ENCODE data around the gene TRIM52. TPM values are rescaled to one million over a fixed set of nuclear protein-coding genes. Genes with fewer than 3 reads are reported as not detected.
"Not testable (repeated sequence)": the region's sequence is repeated elsewhere in the genome, so short reads cannot be mapped to it uniquely, and the experiment has no call there.

Gene TRIM52
- polyA plus RNA-seq, 1 of the 3 experiments (the other 2 are of a cell fraction), result 6.4 TPM

DNA sequence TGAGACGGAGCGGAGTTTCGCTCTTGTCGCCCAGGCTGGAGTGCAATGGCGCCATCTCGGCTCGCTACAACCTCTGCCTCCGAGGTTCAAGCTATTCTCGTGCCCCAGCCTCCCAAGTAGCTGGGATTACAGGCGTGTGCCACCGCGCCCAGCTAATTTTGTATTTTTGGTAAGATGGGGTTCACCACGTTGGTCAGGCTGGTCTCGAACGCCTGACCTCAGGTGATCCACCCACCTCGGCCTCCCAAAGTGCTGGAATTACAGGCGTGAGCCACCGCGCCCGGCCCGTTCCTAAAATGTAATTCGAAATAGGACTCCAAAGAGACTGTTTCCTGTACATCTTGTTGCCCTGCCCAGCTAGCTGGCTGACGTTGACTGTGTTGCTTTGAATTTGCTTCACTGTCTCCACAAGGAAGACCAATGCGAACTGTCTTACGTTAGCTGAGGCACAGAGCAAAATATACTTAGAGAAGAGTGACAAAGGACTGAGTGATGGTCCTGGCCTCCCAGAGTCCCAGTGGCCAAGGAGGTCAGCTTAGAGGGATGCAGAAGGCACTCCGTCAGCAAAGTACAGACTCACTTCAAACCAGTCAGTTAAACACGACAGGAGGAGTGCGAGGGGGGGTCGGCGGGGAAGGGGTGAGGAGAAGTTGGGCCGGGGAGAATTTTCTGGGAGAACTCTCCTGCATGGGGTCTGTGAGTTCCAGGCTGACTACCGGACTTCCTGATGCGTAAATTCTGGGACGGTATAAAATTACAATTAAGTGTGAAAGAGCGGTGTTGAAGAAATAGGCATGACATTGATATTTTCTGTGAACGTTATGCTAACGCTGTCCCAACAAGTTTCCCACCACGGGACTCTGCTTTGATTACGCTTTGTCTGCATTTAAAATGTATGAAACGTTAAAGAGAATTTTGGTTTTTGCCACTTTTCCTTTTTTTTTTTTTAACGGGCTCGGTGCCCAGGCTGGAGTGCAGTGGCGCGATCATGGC lies 44.6 kb downstream of the TRIM52 start:
- 7% methylated on average over 33 of the region's 44 CpGs for WGBS (ENCODE audit: low lambda C conversion rate)

DNA sequence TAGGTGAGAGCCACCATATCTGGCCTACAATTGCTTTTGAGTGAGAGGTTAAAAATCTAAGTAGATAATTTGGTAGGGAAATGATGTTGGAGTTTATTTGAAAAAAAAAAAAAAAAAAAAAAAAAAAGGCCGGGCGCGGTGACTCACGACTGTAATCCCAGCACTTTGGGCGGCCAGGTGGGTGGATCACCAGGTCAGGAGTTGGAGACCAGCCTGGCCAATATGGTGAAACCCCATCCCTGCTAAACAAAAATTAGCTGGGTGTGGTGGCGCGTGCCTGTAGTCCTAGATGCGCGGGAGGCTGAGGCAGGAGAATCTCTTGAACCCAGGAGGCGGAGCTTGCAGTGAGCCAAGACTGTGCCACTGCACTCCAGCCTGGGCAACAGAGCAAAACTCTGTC lies 46.7 kb downstream of the TRIM52 start:
- H3K79me2 ChIP-seq (ENCODE audit: insufficient read depth); DNase-seq; POLR2A ChIA-PET; H3K9me3 ChIP-seq; H3K27me3 ChIP-seq (ENCODE audit: insufficient read depth); H3K9me2 ChIP-seq; H3K36me3 ChIP-seq (replicated peaks in 1 of 2; ENCODE audit: control insufficient read depth in 1 of 2, insufficient read depth in 2 of 2, low read length in 1 of 2); H3K4me3 ChIP-seq (ENCODE audit: low read depth in 2 of 2, low read length in 1 of 2); H2AFZ ChIP-seq (ENCODE audit: low read depth); H3K9ac ChIP-seq; H3K27ac ChIP-seq (ENCODE audit: low read depth in 2 of 2, low read length in 1 of 2); H3K4me2 ChIP-seq; H4K20me1 ChIP-seq (ENCODE audit: insufficient read depth): not testable (repeated sequence)
- Histone ChIP-seq H3K4me1 (ENCODE audit: control insufficient read depth in 1 of 2, insufficient read depth in 2 of 2, low read depth in 1 of 2, low read length in 1 of 2) (peaks cover 0 to 12% of the 10 kb centered on the region in 2 experiments; a peak in 1 of 4 replicates), H3F3A (replicated peaks; ENCODE audit: insufficient read depth) (peaks cover 33% of the 10 kb centered on the region)
- WGBS (ENCODE audit: low lambda C conversion rate), result 91% methylated on average over 10 of the region's 10 CpGs
- CTCF ChIA-PET, result interaction anchor here (1.3 kb wide), 1 partner anchor 10 kb away, joined by 4 read pairs; the partner anchor contains the start of gene TRIM7

More for the DNA sequence above, 44.6 kb downstream of the TRIM52 start:
- Histone ChIP-seq H3K9me2 (no peaks in the 10 kb centered on the region), H3K4me2 (peak overlapping the region; percentile 90), H3K36me3 (replicated peaks in 1 of 2; ENCODE audit: control insufficient read depth in 1 of 2, insufficient read depth in 2 of 2, low read length in 1 of 2) (no peaks in the 10 kb centered on the region), H3K27ac (ENCODE audit: low read depth in 2 of 2, low read length in 1 of 2) (peak overlapping the region; percentile 8 to 30; a peak in 2 of 4 replicates), H3K9ac (peak overlapping the region; percentile 50; the same call in 1 of the 2 replicates), H3K79me2 (ENCODE audit: insufficient read depth) (no peaks in the 10 kb centered on the region), H4K20me1 (ENCODE audit: insufficient read depth) (peaks cover 5% of the 10 kb centered on the region), H2AFZ (ENCODE audit: low read depth) (peak overlapping the region; percentile 75), H3K4me1 (ENCODE audit: control insufficient read depth in 1 of 2, insufficient read depth in 2 of 2, low read depth in 1 of 2, low read length in 1 of 2) (peaks cover 0 to 12% of the 10 kb centered on the region in 2 experiments; a peak in 1 of 4 replicates), H3K27me3 (ENCODE audit: insufficient read depth) (no peaks in the 10 kb centered on the region), H3F3A (replicated peaks; ENCODE audit: insufficient read depth) (peaks cover 37% of the 10 kb centered on the region), H3K4me3 (ENCODE audit: low read depth in 2 of 2, low read length in 1 of 2) (peak overlapping the region; percentile 52 to 58), H3K9me3 (no peaks in the 10 kb centered on the region)
- TF ChIP-seq MXI1 (IDR thresholded peaks at IDR 0.05; ENCODE audit: low read depth, low read length), result no peak
- TF ChIP-seq NRF1 (IDR thresholded peaks at IDR 0.05; ENCODE audit: low read depth, low read length), result no peak
- TF ChIP-seq POLR2AphosphoS5 (IDR thresholded peaks at IDR 0.05; ENCODE audit: low read depth, low read length), result no peak
- TF ChIP-seq NFIC (IDR thresholded peaks at IDR 0.05; ENCODE audit: borderline replicate concordance), result no peak
- TF ChIP-seq, protein P1, sequence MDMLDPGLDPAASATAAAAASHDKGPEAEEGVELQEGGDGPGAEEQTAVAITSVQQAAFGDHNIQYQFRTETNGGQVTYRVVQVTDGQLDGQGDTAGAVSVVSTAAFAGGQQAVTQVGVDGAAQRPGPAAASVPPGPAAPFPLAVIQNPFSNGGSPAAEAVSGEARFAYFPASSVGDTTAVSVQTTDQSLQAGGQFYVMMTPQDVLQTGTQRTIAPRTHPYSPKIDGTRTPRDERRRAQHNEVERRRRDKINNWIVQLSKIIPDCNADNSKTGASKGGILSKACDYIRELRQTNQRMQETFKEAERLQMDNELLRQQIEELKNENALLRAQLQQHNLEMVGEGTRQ (IDR thresholded peaks at IDR 0.05; ENCODE audit: borderline replicate concordance, low read depth, low read length), result no peak
- no peak for TF ChIP-seq CHD2 (IDR thresholded peaks at IDR 0.05; ENCODE audit: low read length, partially characterized antibody)
- no peak for TF ChIP-seq RCOR1 (IDR thresholded peaks at IDR 0.05; ENCODE audit: low read length)
- no peak for TF ChIP-seq RAD21 (IDR thresholded peaks at IDR 0.05; ENCODE audit: low read length)
- ChIA-PET CTCF (interaction anchor here (0.9 to 2.2 kb wide), 4 partner anchors 9 to 31 kb away, joined by 3 to 6 read pairs (median 4); partner anchors contain the start of gene TRIM7), POLR2A (interaction anchor here (1.0 kb wide), 1 partner anchor 25 kb away, joined by 5 read pairs; no protein-coding TSS in a partner anchor)
- DNase-seq, result no peak

DNA sequence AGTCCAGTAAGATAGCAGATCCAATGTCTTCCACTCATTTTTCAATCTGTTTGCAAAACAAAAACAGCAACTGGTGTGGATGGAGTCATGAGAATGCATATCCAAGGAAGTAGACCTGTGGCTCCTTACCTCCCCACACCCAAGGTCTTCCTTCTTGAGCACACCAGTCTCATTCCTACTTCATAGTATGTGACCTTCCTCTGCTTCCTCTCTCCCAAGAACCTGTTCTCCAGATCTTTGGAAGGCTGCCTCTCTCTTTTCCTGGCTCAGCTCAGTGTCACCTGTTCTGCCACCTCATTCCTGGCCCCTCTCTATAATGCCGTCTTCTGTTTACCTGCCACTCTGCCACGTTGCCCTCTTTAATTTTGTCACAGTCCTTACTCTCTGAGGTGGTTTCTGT lies 48.0 kb downstream of the TRIM52 start:
- POLR2A ChIA-PET, result no interaction called here
- no peaks in the 10 kb centered on the region for H3K9me2 ChIP-seq
- 77% methylated on average over 2 of the region's 2 CpGs for WGBS (ENCODE audit: low lambda C conversion rate)
- H3F3A ChIP-seq (replicated peaks; ENCODE audit: insufficient read depth), result peaks cover 24% of the 10 kb centered on the region
- H4K20me1 ChIP-seq (ENCODE audit: insufficient read depth), result peaks cover 4% of the 10 kb centered on the region
- no peak overlapping the region for H3K4me3 ChIP-seq (ENCODE audit: low read depth in 2 of 2, low read length in 1 of 2)
- H3K36me3 ChIP-seq (replicated peaks in 1 of 2; ENCODE audit: control insufficient read depth in 1 of 2, insufficient read depth in 2 of 2, low read length in 1 of 2), result no peaks in the 10 kb centered on the region
- no peaks in the 10 kb centered on the region for H3K79me2 ChIP-seq (ENCODE audit: insufficient read depth)
- H2AFZ ChIP-seq (ENCODE audit: low read depth), result no peak overlapping the region
- peaks cover 0 to 12% of the 10 kb centered on the region in 2 experiments; a peak in 1 of 4 replicates for H3K4me1 ChIP-seq (ENCODE audit: control insufficient read depth in 1 of 2, insufficient read depth in 2 of 2, low read depth in 1 of 2, low read length in 1 of 2)
- H3K27ac ChIP-seq (ENCODE audit: low read depth in 2 of 2, low read length in 1 of 2), result no peak overlapping the region
- no peaks in the 10 kb centered on the region for H3K27me3 ChIP-seq (ENCODE audit: insufficient read depth)
- CTCF ChIA-PET, result interaction anchor here (1.2 to 1.9 kb wide), 2 partner anchors 24 to 29 kb away, joined by 4 read pairs; no protein-coding TSS in a partner anchor
- no peak overlapping the region for H3K4me2 ChIP-seq
- DNase-seq, result no peak
- H3K9me3 ChIP-seq, result no peaks in the 10 kb centered on the region
- H3K9ac ChIP-seq, result no peak overlapping the region
- no peak for TF ChIP-seq RXRA (IDR thresholded peaks at IDR 0.05; ENCODE audit: borderline replicate concordance, low read depth)
- TF ChIP-seq MEF2A (IDR thresholded peaks at IDR 0.05; ENCODE audit: borderline replicate concordance, low read depth), result no peak
- TF ChIP-seq CHD2 (IDR thresholded peaks at IDR 0.05; ENCODE audit: low read length, partially characterized antibody), result no peak
- no peak for TF ChIP-seq FOSL2 (IDR thresholded peaks at IDR 0.05; ENCODE audit: borderline replicate concordance, low read depth)
- TF ChIP-seq RCOR1 (IDR thresholded peaks at IDR 0.05; ENCODE audit: low read length), result no peak
- TF ChIP-seq, protein P2, sequence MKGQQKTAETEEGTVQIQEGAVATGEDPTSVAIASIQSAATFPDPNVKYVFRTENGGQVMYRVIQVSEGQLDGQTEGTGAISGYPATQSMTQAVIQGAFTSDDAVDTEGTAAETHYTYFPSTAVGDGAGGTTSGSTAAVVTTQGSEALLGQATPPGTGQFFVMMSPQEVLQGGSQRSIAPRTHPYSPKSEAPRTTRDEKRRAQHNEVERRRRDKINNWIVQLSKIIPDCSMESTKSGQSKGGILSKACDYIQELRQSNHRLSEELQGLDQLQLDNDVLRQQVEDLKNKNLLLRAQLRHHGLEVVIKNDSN (IDR thresholded peaks at IDR 0.05; ENCODE audit: borderline replicate concordance, low read depth), result no peak
- no peak for TF ChIP-seq GABPA (IDR thresholded peaks at IDR 0.05; ENCODE audit: low read depth)
- TF ChIP-seq TAF1 (IDR thresholded peaks at IDR 0.05; ENCODE audit: borderline replicate concordance, low read depth, low read length), result no peak
- TF ChIP-seq, protein P3, sequence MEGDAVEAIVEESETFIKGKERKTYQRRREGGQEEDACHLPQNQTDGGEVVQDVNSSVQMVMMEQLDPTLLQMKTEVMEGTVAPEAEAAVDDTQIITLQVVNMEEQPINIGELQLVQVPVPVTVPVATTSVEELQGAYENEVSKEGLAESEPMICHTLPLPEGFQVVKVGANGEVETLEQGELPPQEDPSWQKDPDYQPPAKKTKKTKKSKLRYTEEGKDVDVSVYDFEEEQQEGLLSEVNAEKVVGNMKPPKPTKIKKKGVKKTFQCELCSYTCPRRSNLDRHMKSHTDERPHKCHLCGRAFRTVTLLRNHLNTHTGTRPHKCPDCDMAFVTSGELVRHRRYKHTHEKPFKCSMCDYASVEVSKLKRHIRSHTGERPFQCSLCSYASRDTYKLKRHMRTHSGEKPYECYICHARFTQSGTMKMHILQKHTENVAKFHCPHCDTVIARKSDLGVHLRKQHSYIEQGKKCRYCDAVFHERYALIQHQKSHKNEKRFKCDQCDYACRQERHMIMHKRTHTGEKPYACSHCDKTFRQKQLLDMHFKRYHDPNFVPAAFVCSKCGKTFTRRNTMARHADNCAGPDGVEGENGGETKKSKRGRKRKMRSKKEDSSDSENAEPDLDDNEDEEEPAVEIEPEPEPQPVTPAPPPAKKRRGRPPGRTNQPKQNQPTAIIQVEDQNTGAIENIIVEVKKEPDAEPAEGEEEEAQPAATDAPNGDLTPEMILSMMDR (IDR thresholded peaks at IDR 0.05), result no peak
- TF ChIP-seq TEAD4 (IDR thresholded peaks at IDR 0.05; ENCODE audit: borderline replicate concordance, insufficient read depth), result no peak
- TF ChIP-seq GATA2 (CRISPR knock-in tag; IDR thresholded peaks at IDR 0.05), result no peak

Data from SK-N-SH (cell line).